ENCODE measurements around the gene RNF169. TPM values are rescaled to one million over a fixed set of nuclear protein-coding genes. Genes with fewer than 3 reads are reported as not detected.
A peak's percentile ranks its signal among the peaks of the same experiment; 100 is the strongest.

The RNF169 gene
- total and polyA plus RNA-seq, 9 of the 15 experiments (the other 6 are each of a cell fraction or from before 2014, with no cell fraction given), result 0.68 to 18.1 (median 10.1) TPM

- H3K79me2 ChIP-seq (ENCODE audit: control insufficient read depth, insufficient read depth, low read length), result no peaks in the 10 kb centered on the region
- POLR2A ChIA-PET, result interaction anchor here (1.3 kb wide), 1 partner anchor 11 kb away, joined by 4 read pairs; no protein-coding TSS in a partner anchor
- no peaks in the 10 kb centered on the region for H4K20me1 ChIP-seq (replicated peaks; ENCODE audit: control insufficient read depth, insufficient read depth, low read length)
- H3K27me3 ChIP-seq (ENCODE audit: control insufficient read depth in 2 of 2, insufficient read depth in 2 of 2, low read length in 2 of 2), result no peaks in the 10 kb centered on the region
- intact Hi-C loops (cut with micrococcal nuclease), result no loop called here
- CTCF ChIA-PET (ENCODE audit: low intra/inter-chr PET ratio), result no interaction called here
- no peak for DNase-seq (ENCODE audit: extremely low read depth in 1 of 4, low spot score in 3 of 4)
- WGBS (ENCODE audit: insufficient coverage, low coverage, missing lambda C conversion rate), result 30% methylated on average over 2 of the region's 2 CpGs
- no peak for FAIRE-seq
- H3K36me3 ChIP-seq (ENCODE audit: control insufficient read depth, insufficient read depth, low read length), result peaks cover 54% of the 10 kb centered on the region
- no peaks in the 10 kb centered on the region for H3K9me1 ChIP-seq (ENCODE audit: control insufficient read depth, insufficient read depth, low read length)
- no peaks in the 10 kb centered on the region for H3K9me3 ChIP-seq (replicated peaks; ENCODE audit: control insufficient read depth, insufficient read depth, low read depth, low read length)
- no peak overlapping the region for H3K9ac ChIP-seq (ENCODE audit: insufficient read depth in 1 of 2, low read depth in 2 of 2, low read length in 2 of 2)
- BruUV-seq (replicated peaks), result no TSS peak
- no peak for ATAC-seq
- no peak overlapping the region for H3K27ac ChIP-seq (ENCODE audit: extremely low read depth, low read depth, low read length)
- no peak overlapping the region for H3K4me3 ChIP-seq
- H2AFZ ChIP-seq (ENCODE audit: low read depth, low read length), result no peak overlapping the region
- in situ Hi-C loops (cut with MboI), result no loop called here
- peaks cover 0 to 19% of the 10 kb centered on the region in 2 experiments; a peak in 3 of 5 replicates for H3K4me1 ChIP-seq (replicated peaks in 1 of 2; ENCODE audit: control insufficient read depth in 2 of 2, insufficient read depth in 2 of 2, low read length in 2 of 2)
- TF ChIP-seq LCOR (CRISPR knock-in tag; IDR thresholded peaks at IDR 0.05) (no peak), PRDM10 (IDR thresholded peaks at IDR 0.05; ENCODE audit: partially characterized antibody) (peak; percentile 32), E2F5 (CRISPR knock-in tag; IDR thresholded peaks at IDR 0.05) (no peak), HMBOX1 (IDR thresholded peaks at IDR 0.05) (peak; percentile 77)
- H3K4me2 ChIP-seq (ENCODE audit: insufficient read depth, low read length), result no peak overlapping the region
These were observed 68.0 kb downstream of the RNF169 start for GRCh38 chr11:74816664-74817063.

Measured in K562 (cell line).